Measurements from ENCODE around the gene ST8SIA6.
"Not testable (repeated sequence)": the region's sequence is repeated elsewhere in the genome, so short reads cannot be mapped to it uniquely, and the experiment has no call there.

Gene ST8SIA6

GRCh38 chr10:17344206-17344605 is 110.2 kb downstream of the ST8SIA6 start:
- DNase-seq (ENCODE audit: low read depth in 2 of 2), result no peak

- no peak for DNase-seq (ENCODE audit: low read depth in 2 of 2)
These were observed 111.3 kb downstream of the ST8SIA6 start for GRCh38 chr10:17343118-17343517.

GRCh38 chr10:17340144-17340829 is 114.1 kb downstream of the ST8SIA6 start:
- DNase-seq (ENCODE audit: low read depth in 2 of 2), result no peak

- no peak for DNase-seq (ENCODE audit: low read depth in 2 of 2)
These were observed 119.3 kb downstream of the ST8SIA6 start for GRCh38 chr10:17335065-17335464.

GRCh38 chr10:17330501-17330900 is 123.9 kb downstream of the ST8SIA6 start:
- DNase-seq (ENCODE audit: low read depth in 2 of 2), result no peak

GRCh38 chr10:17326377-17326776 is 128.0 kb downstream of the ST8SIA6 start:
- DNase-seq (ENCODE audit: low read depth in 2 of 2), result no peak

GRCh38 chr10:17321957-17322356 is 132.4 kb downstream of the ST8SIA6 start:
- not testable (repeated sequence) for DNase-seq (ENCODE audit: low read depth in 2 of 2)

GRCh38 chr10:17316488-17317170 is 137.8 kb downstream of the ST8SIA6 start:
- DNase-seq (ENCODE audit: low read depth in 2 of 2), result no peak

- DNase-seq (ENCODE audit: low read depth in 2 of 2), result no peak
These were observed 145.0 kb downstream of the ST8SIA6 start for GRCh38 chr10:17309435-17309834.

- DNase-seq (ENCODE audit: low read depth in 2 of 2), result no peak
These were observed 147.3 kb downstream of the ST8SIA6 start for GRCh38 chr10:17307123-17307522.

GRCh38 chr10:17292375-17292774 is 162.0 kb downstream of the ST8SIA6 start:
- no peak for DNase-seq (ENCODE audit: low read depth in 2 of 2)

GRCh38 chr10:17290226-17290625 is 164.2 kb downstream of the ST8SIA6 start:
- DNase-seq (ENCODE audit: low read depth in 2 of 2), result no peak

GRCh38 chr10:17289763-17290162 is 164.6 kb downstream of the ST8SIA6 start:
- no peak for DNase-seq (ENCODE audit: low read depth in 2 of 2)

- no peak for DNase-seq (ENCODE audit: low read depth in 2 of 2)
These were observed 167.5 kb downstream of the ST8SIA6 start for GRCh38 chr10:17286562-17287550.

- no peak for DNase-seq (ENCODE audit: low read depth in 2 of 2)
These were observed 172.1 kb downstream of the ST8SIA6 start for GRCh38 chr10:17282311-17282710.

GRCh38 chr10:17278607-17279240 is 175.7 kb downstream of the ST8SIA6 start:
- DNase-seq (ENCODE audit: low read depth in 2 of 2), result no peak

GRCh38 chr10:17276756-17277424 is 177.5 kb downstream of the ST8SIA6 start:
- DNase-seq (ENCODE audit: low read depth in 2 of 2), result no peak

- no peak for DNase-seq (ENCODE audit: low read depth in 2 of 2)
These were observed 181.0 kb downstream of the ST8SIA6 start for GRCh38 chr10:17273403-17273802.

GRCh38 chr10:17272648-17273047 is 181.7 kb downstream of the ST8SIA6 start:
- DNase-seq (ENCODE audit: low read depth in 2 of 2), result no peak
